Stimulated activated effector memory CD8-positive, alpha-beta T cell treated with anti-CD3 and anti-CD28 coated beads, Interleukin-12 subunit alpha, Interleukin-12 subunit beta, amount 100 ng/mL, for 72 hours (primary cell): ENCODE results near the gene MEIS1.

Experiments
- ATAC-seq: fragments of 150-1000 bp; cut with Tn5 transposase; 2 replicates; pipeline ENCODE4 v1.10.0; 2021
- DNase-seq, 2 donors: peaks; one replicate each; pipeline ENCODE4 v3.0.0; 2021 to 2022; ENCODE audit warnings: low spot score in 2 of 2
- H3K27ac Mint-ChIP-seq: one replicate; pipeline ENCODE4 v1.8.0; 2022; ENCODE audit warnings: mild to moderate bottlenecking, mixed read lengths
- H3K36me3 Mint-ChIP-seq: one replicate; pipeline ENCODE4 v1.8.0; 2022; ENCODE audit warnings: mild to moderate bottlenecking, mixed read lengths
- H3K4me1 Mint-ChIP-seq: one replicate; pipeline ENCODE4 v1.8.0; 2022; ENCODE audit warnings: mixed read lengths
- H3K4me3 Mint-ChIP-seq: one replicate; pipeline ENCODE4 v1.8.0; 2022; ENCODE audit warnings: mild to moderate bottlenecking, mixed read lengths
- H3K9me3 Mint-ChIP-seq: one replicate; pipeline ENCODE4 v1.8.0; 2022; ENCODE audit warnings: mixed read lengths

MEIS1 gene

GRCh38 chr2:66523377-66523969 lies 88.5 kb downstream of the MEIS1 start:
- no peaks in the 10 kb centered on the region for H3K4me1 Mint-ChIP-seq
- H3K36me3 Mint-ChIP-seq = no peaks in the 10 kb centered on the region
- ATAC-seq (no peak), DNase-seq (no peak)
- no peak overlapping the region for H3K4me3 Mint-ChIP-seq
- H3K9me3 Mint-ChIP-seq = peaks cover 3% of the 10 kb centered on the region
- H3K27ac Mint-ChIP-seq = no peak overlapping the region

GRCh38 chr2:66523990-66524389 lies 89.1 kb downstream of the MEIS1 start:
- DNase-seq (no peak), ATAC-seq (no peak)
- peaks cover 8% of the 10 kb centered on the region for H3K9me3 Mint-ChIP-seq
- H3K4me1 Mint-ChIP-seq = no peaks in the 10 kb centered on the region
- no peaks in the 10 kb centered on the region for H3K36me3 Mint-ChIP-seq
- H3K4me3 Mint-ChIP-seq = no peak overlapping the region
- H3K27ac Mint-ChIP-seq = no peak overlapping the region

- H3K36me3 Mint-ChIP-seq = no peaks in the 10 kb centered on the region
- DNase-seq (no peak), ATAC-seq (no peak)
- peaks cover 11% of the 10 kb centered on the region for H3K9me3 Mint-ChIP-seq
- no peak overlapping the region for H3K27ac Mint-ChIP-seq
- H3K4me1 Mint-ChIP-seq = no peaks in the 10 kb centered on the region
- no peak overlapping the region for H3K4me3 Mint-ChIP-seq
These were observed 90.7 kb downstream of the MEIS1 start for GRCh38 chr2:66525606-66526005.

DNA sequence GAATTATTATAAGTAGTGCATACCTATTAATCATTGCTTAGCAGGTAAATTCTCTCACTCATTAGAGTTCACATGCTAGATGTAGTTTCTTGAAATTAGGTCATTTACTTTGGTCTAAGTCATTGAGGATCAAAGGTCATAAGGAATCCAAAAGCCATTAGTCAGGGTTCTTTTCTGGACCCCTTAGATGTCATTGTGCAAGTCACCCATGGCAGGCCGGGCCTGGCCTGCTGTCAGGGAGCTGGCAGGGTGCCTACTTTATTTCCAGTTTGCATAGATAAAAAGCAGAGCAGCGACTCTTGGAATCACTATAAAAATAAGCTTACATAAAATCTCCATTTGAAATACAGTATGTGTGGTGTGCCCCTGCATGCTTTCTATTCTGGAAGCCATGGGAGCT lies 91.3 kb downstream of the MEIS1 start:
- Mint-ChIP-seq H3K9me3 (peaks cover 11% of the 10 kb centered on the region), H3K4me1 (no peaks in the 10 kb centered on the region), H3K27ac (no peak overlapping the region), H3K36me3 (no peaks in the 10 kb centered on the region), H3K4me3 (no peak overlapping the region)
- ATAC-seq (no peak), DNase-seq (no peak)

- Mint-ChIP-seq H3K9me3 (peaks cover 9% of the 10 kb centered on the region), H3K27ac (no peak overlapping the region), H3K36me3 (no peaks in the 10 kb centered on the region), H3K4me1 (no peaks in the 10 kb centered on the region), H3K4me3 (no peak overlapping the region)
- no peak for ATAC-seq
- no peak for DNase-seq
These were observed 94.2 kb downstream of the MEIS1 start for GRCh38 chr2:66528974-66529724.

GRCh38 chr2:66530651-66531050 lies 95.7 kb downstream of the MEIS1 start:
- H3K9me3 Mint-ChIP-seq = peaks cover 9% of the 10 kb centered on the region
- ATAC-seq (no peak), DNase-seq (no peak)

GRCh38 chr2:66531155-66531554 lies 96.2 kb downstream of the MEIS1 start:
- no peak overlapping the region for H3K4me3 Mint-ChIP-seq
- no peak overlapping the region for H3K27ac Mint-ChIP-seq
- ATAC-seq = no peak
- peaks cover 9% of the 10 kb centered on the region for H3K9me3 Mint-ChIP-seq
- H3K4me1 Mint-ChIP-seq = no peaks in the 10 kb centered on the region
- no peaks in the 10 kb centered on the region for H3K36me3 Mint-ChIP-seq
- DNase-seq = no peak

More at GRCh38 chr2:66530651-66531050, 95.7 kb downstream of the MEIS1 start:
- H3K27ac Mint-ChIP-seq = no peak overlapping the region
- no peak overlapping the region for H3K4me3 Mint-ChIP-seq
- no peaks in the 10 kb centered on the region for H3K4me1 Mint-ChIP-seq
- no peaks in the 10 kb centered on the region for H3K36me3 Mint-ChIP-seq

- H3K36me3 Mint-ChIP-seq = no peaks in the 10 kb centered on the region
- DNase-seq (no peak), ATAC-seq (no peak)
- H3K4me1 Mint-ChIP-seq = no peaks in the 10 kb centered on the region
- no peak overlapping the region for H3K27ac Mint-ChIP-seq
- H3K9me3 Mint-ChIP-seq = peaks cover 9% of the 10 kb centered on the region
- no peak overlapping the region for H3K4me3 Mint-ChIP-seq
These were observed 96.6 kb downstream of the MEIS1 start for GRCh38 chr2:66531567-66531966.

DNA sequence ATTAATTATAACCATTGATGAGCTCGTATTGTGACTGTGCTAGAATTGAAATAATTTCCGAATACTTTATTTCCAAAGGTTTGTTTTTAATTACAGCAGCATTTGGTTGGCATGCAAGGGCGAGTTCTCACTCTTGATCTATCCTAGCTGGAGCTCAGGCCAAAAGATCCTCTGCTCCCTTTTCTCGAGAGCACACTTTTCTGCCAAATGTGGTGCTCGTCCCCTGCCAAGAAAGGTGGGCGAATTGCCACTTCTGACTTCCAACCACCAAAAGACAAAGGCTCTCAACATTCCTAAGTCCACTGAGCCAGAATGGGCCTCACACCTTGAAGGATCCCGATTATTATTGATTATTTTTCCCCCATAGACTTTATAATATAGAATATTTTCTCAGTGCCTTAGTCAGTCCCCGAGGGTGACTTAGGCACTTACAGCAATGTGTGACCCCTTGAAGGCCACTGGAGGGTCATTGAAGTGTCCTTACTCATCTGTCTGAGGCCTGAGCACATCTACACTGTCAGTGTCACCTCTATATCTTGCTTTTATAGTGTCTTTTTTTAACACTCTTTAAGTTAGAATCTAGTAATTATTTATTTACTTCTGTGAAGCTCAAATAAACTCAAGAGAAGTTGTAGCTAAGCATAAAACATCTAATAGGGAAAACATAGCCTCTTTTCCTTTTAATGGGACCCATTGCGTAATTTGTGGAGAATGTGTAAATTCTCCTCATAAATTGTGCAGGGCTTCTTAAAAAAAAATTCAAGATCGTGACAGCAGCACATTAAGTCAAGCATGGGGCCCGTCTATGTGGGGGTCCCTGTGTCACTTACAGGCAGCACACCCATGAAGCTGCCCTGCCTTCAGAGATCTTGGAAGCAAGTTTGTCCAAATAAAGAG lies 98.3 kb downstream of the MEIS1 start:
- Mint-ChIP-seq H3K27ac (no peak overlapping the region), H3K4me1 (no peaks in the 10 kb centered on the region), H3K4me3 (no peak overlapping the region), H3K9me3 (peaks cover 9% of the 10 kb centered on the region), H3K36me3 (no peaks in the 10 kb centered on the region)
- ATAC-seq (no peak), DNase-seq (no peak)

DNA sequence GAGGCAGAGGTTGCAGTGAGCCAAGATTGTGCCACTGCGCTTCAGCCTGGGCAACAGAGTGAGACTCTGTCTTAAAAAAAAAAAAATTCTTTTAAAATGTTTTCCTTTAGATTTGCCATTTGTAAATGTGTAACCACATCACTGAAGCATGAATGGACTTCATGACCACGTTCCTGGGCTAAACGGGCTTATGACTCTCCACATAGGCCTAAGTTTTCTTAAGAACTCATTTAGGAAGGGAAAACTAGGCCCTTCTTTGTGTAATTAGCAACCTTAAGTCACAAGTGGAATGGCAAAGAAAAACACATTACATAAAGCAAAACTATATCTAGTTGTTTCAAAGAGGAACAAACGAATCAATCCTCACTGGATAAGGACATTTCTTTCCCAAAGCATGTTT lies 99.5 kb downstream of the MEIS1 start:
- Mint-ChIP-seq H3K27ac (no peak overlapping the region), H3K36me3 (no peaks in the 10 kb centered on the region), H3K4me1 (no peaks in the 10 kb centered on the region), H3K4me3 (no peak overlapping the region), H3K9me3 (peaks cover 3% of the 10 kb centered on the region)
- DNase-seq (no peak), ATAC-seq (no peak)

DNA sequence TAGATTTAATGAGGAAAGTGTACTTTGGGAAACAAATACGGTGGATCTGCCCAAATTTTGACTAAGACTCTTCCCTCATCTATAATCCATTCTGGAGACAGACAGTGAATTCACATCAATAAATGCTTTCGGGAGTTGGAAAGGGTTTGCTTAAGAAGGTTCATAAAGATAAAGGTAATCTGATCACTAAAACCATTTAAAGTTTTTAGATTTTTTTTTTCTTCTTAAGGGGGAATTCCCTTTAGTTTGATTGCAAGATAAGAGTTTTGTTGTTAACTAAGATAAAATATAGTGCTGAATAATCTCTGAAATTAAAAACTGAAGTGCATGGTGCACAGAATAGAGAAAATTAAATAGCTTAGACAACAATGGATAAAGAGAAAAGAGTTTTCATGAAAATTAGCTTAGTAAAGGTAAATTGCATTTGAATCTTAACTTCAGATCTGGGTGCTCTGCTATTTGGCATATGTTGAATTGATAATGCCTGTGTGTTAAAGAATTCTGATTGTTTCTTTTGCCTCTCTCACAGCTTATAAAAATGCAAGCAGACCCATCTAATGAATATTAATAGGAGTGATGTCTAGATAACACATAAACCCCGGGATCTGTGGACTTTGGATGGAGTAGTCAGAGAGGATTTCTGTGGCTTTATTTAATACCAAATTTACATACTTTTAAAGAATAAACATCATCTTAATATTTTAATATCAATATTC lies 100.8 kb downstream of the MEIS1 start:
- Mint-ChIP-seq H3K4me1 (no peaks in the 10 kb centered on the region), H3K27ac (no peak overlapping the region), H3K4me3 (no peak overlapping the region), H3K36me3 (no peaks in the 10 kb centered on the region), H3K9me3 (no peaks in the 10 kb centered on the region)
- ATAC-seq = no peak
- no peak for DNase-seq

DNA sequence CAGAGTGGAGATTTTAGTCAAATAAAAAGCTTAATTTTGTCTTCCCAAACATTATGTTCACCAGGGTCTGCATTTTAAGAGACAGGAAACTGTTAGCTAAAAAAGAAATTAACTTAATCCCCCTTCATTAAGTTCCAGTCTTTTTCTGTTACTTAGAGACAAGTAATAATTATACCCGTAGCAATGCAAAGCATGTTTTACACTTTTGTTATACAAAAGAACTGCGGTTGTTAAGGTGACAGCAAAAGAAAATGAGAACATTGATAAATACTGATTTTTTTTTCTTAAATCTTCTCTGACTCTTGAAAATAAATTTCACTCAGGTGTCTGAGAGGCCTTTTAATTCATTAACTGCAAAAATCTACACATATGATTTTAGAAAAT lies 101.4 kb downstream of the MEIS1 start:
- H3K27ac Mint-ChIP-seq = no peak overlapping the region
- H3K36me3 Mint-ChIP-seq = no peaks in the 10 kb centered on the region
- H3K4me1 Mint-ChIP-seq = no peaks in the 10 kb centered on the region
- H3K4me3 Mint-ChIP-seq = no peak overlapping the region
- ATAC-seq = no peak
- DNase-seq = no peak
- no peaks in the 10 kb centered on the region for H3K9me3 Mint-ChIP-seq

- DNase-seq (no peak), ATAC-seq (no peak)
- no peak overlapping the region for H3K4me3 Mint-ChIP-seq
- no peaks in the 10 kb centered on the region for H3K36me3 Mint-ChIP-seq
- no peak overlapping the region for H3K27ac Mint-ChIP-seq
- H3K9me3 Mint-ChIP-seq = no peaks in the 10 kb centered on the region
- no peaks in the 10 kb centered on the region for H3K4me1 Mint-ChIP-seq
These were observed 102.1 kb downstream of the MEIS1 start for GRCh38 chr2:66536997-66537396.

DNA sequence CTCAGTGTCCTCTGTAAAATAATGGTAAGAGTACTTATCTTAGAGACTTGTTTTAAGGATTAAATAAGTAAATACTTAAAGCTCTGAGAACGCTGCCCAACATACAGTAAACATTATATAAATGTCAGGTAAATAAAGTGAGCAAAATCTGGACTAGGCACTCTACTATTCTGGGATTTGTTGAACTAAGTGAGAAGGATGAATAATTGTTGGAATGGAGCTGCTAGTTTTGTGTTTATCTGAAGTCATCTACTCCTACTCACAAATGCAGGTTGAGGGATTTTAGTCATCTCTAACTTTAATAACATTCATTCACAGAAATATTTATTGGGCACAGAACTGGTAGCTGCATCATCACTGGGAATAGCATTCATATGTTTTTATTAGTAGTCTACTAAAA lies 103.4 kb downstream of the MEIS1 start:
- H3K36me3 Mint-ChIP-seq = no peaks in the 10 kb centered on the region
- no peaks in the 10 kb centered on the region for H3K4me1 Mint-ChIP-seq
- H3K4me3 Mint-ChIP-seq = no peak overlapping the region
- H3K9me3 Mint-ChIP-seq = peaks cover 3% of the 10 kb centered on the region
- H3K27ac Mint-ChIP-seq = no peak overlapping the region
- DNase-seq = no peak
- no peak for ATAC-seq

DNA sequence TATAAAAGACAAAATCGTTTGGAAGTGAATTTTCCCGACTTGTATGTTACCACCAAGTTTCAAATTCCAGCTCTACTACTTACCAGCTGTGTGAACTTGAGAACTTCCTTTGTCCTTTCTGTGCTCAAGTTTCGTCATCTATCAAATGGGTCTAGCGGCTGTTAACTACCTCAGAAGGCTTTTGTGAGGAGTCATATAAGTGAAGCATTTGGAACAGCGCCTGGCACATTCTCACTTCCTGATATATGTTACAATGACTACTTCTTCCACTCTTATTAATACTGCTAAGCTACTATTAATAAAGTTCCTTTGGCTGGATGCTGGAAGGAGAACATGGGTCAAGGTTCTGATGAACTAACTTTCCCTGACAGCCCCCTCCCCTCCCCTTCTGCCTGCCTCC lies 104.5 kb downstream of the MEIS1 start:
- H3K27ac Mint-ChIP-seq = no peak overlapping the region
- DNase-seq = no peak
- H3K4me3 Mint-ChIP-seq = no peak overlapping the region
- no peaks in the 10 kb centered on the region for H3K4me1 Mint-ChIP-seq
- ATAC-seq = no peak
- H3K9me3 Mint-ChIP-seq = peaks cover 3% of the 10 kb centered on the region
- H3K36me3 Mint-ChIP-seq = no peaks in the 10 kb centered on the region
